C4-2B (cell line): ENCODE measurements around the gene SEC24B.

ENCODE experiments used
- ZFX ChIP-seq: fragments of 450-650 bp; IDR thresholded peaks from 2 replicates; pipeline ENCODE4 v1.6.1; 2017
- TF ChIP-seq, protein P1 (sequence below): fragments of 450-650 bp; conservative IDR thresholded peaks from 2 replicates; pipeline ENCODE4 v1.5.1; 2017; ENCODE audit warnings: mild to moderate bottlenecking

GRCh38 chr4:109424093-109424841 lies 9.3 kb upstream of the SEC24B start:
- TF ChIP-seq, protein P1, sequence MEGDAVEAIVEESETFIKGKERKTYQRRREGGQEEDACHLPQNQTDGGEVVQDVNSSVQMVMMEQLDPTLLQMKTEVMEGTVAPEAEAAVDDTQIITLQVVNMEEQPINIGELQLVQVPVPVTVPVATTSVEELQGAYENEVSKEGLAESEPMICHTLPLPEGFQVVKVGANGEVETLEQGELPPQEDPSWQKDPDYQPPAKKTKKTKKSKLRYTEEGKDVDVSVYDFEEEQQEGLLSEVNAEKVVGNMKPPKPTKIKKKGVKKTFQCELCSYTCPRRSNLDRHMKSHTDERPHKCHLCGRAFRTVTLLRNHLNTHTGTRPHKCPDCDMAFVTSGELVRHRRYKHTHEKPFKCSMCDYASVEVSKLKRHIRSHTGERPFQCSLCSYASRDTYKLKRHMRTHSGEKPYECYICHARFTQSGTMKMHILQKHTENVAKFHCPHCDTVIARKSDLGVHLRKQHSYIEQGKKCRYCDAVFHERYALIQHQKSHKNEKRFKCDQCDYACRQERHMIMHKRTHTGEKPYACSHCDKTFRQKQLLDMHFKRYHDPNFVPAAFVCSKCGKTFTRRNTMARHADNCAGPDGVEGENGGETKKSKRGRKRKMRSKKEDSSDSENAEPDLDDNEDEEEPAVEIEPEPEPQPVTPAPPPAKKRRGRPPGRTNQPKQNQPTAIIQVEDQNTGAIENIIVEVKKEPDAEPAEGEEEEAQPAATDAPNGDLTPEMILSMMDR = no peak
- no peak for TF ChIP-seq ZFX
